GM19043 (cell line): ENCODE data around the gene CC2D1A.

Source experiments
- ATAC-seq: cut with Tn5 transposase; IDR thresholded peaks from one replicate; pipeline ENCODE4 v1.9.1; 2021; ENCODE audit warnings: low read depth; ENCODE audit not compliant: unreplicated experiment

The CC2D1A gene

GRCh38 chr19:13975870-13976269, 69.9 kb downstream of the CC2D1A start:
- ATAC-seq, result no peak

DNA sequence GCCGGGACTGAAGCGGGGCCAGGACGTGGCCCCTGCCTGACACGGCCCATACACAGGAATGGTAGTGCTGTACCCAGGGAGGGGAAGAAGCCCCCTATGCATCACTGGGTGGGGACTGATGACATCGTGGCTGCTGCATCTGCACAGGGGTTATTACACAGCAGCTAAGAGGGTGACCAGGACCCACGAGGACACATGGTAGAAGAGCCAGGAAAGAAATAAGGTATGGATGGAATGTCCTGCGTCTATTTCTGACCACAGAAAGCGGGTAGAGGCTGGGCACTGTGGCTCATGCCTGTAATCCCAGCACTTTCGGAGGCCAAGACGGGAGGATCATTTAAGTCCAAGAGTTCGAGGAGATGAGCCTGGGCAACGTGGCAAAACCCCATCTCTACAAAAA, 70.4 kb downstream of the CC2D1A start:
- no peak for ATAC-seq

- no peak for ATAC-seq
These were observed 71.8 kb downstream of the CC2D1A start for GRCh38 chr19:13977803-13978202.

DNA sequence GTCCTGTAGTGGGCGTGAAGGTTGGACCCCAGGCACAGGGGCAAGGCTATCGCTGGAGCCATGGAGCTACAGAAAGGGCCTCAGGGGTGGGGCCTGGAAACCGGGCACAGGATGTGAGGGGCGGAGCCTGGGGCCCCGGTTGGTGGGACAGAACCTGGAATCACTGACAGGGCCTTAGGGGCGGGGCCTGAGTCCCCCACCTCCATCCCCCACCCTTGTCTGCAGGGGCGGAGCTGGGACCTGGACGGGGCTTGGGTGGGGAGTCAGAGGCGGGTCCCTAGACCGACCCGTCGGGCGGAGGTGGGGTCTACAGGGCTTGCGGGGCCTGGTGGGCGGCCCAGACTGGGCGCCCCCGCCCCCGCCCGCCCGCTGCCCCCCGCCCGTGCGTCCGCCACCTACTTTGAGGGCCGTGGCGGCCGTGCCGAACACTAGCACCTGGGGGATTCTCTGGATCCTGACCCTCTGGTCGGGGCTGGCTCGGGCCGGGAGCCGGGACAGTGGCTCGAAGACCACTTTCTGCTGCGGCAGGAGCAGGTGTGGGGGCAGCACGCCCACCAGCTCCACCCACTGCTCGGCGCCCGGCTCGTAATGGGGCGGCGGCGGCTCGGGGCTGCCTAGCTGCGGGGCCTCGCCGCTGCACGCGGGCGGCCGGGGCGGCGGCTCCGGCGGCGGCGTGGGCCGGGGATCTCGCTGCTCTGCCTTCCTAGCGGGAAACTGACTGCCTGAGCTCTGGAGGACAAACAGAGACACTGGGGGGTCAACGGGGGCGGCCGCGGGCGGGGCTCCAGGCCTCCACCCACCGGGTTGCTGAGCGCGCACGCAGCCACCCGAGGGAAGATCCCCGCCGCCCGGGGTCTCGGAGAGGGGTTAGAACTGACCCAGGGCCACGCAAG, 72.6 kb downstream of the CC2D1A start:
- no peak for ATAC-seq

- no peak for ATAC-seq
These were observed 73.2 kb downstream of the CC2D1A start for GRCh38 chr19:13979244-13979615.

DNA sequence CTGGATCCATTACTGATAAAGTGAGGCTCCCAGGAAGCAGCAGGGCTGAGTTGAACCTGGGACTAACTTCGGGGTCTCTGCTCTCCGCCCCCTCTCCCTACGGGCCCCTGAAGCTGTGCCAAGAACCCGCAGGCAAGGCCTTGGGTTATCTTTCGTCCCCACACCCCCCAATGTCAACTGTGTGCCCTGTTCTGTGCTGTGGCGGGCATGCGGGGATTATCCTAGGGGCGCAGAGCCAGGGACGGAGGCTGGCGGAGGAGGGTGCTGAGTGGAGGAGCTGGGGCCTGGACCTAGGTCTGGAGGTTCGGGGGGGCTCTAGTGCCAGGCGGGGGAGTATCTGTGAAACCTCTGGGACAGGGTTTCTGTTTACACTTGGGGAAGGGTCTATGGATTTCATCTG, 73.7 kb downstream of the CC2D1A start:
- no peak for ATAC-seq

DNA sequence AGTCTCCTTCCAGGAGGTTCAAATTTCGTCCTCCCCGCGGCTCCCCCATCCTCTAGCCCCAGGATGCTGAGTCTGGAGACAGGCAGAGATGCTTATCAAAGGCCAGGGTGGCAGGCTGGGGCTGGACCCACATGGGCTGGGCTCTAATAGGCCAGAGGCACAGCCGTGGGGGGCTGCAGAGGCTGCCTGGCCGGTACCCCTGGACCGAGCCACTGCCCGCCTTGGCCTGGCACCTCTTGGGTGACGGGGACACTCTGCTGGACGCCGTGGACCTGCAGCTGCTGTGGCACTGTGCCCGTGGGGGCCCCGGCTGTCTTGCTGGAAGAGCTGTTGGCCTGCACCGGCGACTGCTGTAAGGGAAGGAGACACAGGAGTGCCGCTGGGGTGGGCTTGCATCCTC, 74.3 kb downstream of the CC2D1A start:
- ATAC-seq, result no peak
